Posterior cingulate gyrus (tissue), 11 donors: Measurements from ENCODE around the gene DDIT3.
"Not testable (repeated sequence)": the region's sequence is repeated elsewhere in the genome, so short reads cannot be mapped to it uniquely, and the experiment has no call there.

ENCODE experiments used
- DNase-seq, 10 donors: peaks; one replicate each; pipeline versions ENCODE4 v3.0.0 to v3.0.0-alpha.2; 2020 to 2021; ENCODE audit warnings: mixed read lengths in 3 of 10
- intact Hi-C: fragments of 100-400 bp; cut with DNase I; formaldehyde crosslinking; loops from one replicate; pipeline ENCODE4 v1.15.1; 2023

Gene DDIT3

GRCh38 chr12:57515408-57515933, 4.8 kb downstream of the DDIT3 start:
- no peak for DNase-seq
- intact Hi-C loops, result no loop called here

GRCh38 chr12:57514720-57515407, 5.5 kb downstream of the DDIT3 start:
- no peak for DNase-seq
- intact Hi-C loops, result no loop called here

DNA sequence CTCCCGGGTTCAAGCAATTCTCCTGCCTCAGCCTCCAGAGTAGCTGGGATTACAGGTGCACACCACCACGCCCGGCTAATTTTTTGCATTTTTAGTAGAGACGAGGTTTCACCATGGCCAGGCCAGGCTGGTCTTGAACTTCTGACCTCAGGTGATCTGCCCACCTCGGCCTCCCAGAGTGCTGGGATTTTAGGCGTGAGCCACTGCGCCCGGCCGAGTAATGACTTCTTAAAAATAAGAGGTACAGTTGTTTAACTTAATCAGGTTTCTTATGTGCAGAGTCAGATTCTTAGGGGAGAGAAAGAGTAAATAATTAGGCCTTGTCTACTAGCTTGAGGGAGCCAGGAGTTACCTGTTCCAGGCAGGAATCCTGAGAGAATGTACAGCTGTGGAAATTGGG, 6.1 kb downstream of the DDIT3 start:
- DNase-seq, intact Hi-C loops: not testable (repeated sequence)

DNA sequence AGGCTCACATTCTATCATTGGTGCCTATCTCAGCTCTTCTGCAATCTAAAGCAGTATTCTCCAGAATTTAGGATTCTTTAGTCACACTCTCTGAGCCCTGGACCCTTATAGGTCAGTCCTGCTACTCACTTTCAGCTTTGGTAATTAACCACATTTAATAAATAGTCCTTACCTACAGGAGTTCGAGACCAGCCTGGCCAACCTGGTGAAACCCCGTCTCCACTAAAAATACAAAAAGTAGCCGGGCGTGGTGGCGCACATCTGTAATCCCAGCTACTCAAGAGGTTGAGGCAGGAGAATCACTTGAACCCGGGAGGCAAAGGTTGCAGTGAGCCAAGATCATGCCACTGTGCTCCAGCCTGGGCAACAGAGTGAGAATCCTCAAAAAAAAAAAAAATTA, 6.6 kb downstream of the DDIT3 start:
- DNase-seq, intact Hi-C loops: not testable (repeated sequence)

DNA sequence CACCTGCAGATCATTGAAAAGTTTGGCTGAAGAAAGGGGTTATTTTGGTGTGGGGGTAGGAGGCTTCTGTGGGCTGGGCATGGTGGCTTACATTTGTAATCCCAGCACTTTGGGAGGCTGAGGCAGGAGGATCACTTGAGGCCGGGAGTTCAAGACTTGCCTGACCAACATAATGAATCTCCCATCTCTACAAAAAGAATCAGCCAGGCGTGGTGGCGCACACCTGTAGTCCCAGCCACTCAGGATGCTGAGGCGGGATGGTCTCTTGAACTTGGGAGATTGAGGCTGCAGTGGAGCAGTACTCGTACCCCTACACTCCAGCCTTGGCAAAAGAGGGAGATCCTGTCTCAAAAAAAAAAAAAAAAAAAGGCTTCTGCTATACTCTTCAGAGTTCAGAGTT, 7.0 kb downstream of the DDIT3 start:
- DNase-seq, result no peak
- intact Hi-C loops, result no loop called here

GRCh38 chr12:57512665-57513064, 7.6 kb downstream of the DDIT3 start:
- no peak for DNase-seq
- intact Hi-C loops, result no loop called here

GRCh38 chr12:57511588-57512325, 8.6 kb downstream of the DDIT3 start:
- intact Hi-C loops, result no loop called here

DNA sequence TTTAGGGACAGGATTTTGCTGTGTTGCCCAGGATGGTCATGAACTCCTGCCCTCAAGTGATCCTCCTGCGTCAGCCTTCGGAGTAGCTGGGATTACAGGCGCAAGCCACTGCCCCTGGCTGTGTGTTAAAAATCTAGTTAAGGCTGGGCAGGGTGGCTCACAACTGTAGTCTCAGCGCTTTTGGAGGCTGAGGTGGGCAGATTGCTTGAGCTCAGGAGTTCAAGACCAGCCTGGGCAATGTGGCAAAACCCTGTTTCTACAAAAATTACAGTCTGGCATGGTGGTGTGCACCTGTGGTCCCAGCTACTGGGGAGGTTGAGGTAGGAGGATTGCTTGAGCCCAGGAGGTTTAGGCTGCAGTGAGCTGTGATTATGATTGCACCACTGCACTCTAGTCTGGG, 9.2 kb downstream of the DDIT3 start:
- DNase-seq, result peak in 1 of 10 donors; percentile 47
- intact Hi-C loops, result no loop called here

More at GRCh38 chr12:57511588-57512325, 8.6 kb downstream of the DDIT3 start:
- DNase-seq, result peak in 1 of 10 donors; percentile 8

DNA sequence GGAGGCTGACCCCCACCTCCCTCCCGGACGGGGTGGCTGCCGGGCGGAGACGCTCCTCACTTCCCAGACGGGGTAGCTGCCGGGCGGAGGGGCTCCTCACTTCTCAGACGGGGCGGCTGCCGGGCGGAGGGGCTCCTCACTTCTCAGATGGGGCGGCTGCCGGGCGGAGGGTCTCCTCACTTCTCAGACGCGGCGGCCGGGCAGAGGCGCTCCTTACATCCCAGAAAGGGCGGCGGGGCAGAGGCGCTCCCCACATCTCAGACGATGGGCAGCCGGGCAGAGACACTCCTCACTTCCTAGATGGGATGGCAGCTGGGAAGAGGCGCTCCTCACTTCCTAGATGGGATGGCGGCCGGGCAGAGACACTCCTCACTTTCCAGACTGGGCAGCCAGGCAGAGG, 12.5 kb downstream of the DDIT3 start:
- intact Hi-C loops, result not testable (repeated sequence)
- DNase-seq, result peak in 1 of 10 donors; percentile 43

DNA sequence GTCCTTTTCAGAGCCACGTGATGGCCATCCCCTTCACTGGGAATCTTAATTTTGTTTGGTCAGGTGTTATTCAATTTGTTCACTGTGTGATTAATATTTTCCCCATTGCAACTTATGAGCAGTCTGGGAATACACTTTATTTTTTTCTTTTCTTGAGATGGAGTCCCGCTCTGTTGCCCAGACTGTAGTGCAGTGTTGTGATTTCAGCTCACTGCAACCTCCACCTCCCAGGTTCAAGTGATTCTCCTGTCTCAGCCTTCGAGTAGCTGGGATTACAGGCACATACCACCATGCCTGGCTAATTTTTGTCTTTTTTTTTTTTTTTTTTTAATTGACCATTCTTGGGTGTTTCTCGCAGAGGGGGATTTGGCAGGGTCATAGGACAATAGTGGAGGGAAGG, 13.8 kb downstream of the DDIT3 start:
- DNase-seq, intact Hi-C loops: not testable (repeated sequence)

GRCh38 chr12:57502311-57502969, 17.9 kb downstream of the DDIT3 start:
- DNase-seq, intact Hi-C loops: not testable (repeated sequence)

DNA sequence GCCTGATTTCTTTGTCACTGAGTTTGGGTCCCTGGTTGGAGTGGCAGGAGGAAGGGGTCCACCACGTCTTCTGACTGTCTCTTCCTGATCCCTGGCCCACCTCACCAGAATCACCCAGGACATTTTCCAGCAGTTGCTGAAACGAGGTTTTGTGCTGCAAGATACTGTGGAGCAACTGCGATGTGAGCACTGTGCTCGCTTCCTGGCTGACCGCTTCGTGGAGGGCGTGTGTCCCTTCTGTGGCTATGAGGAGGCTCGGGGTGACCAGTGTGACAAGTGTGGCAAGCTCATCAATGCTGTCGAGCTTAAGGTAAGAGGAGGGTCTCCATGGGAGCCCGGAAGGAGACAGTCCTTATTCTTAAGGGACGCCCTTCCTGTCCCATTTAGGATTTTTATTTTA, 20.1 kb downstream of the DDIT3 start:
- DNase-seq, result no peak
- intact Hi-C loops, result no loop called here

DNA sequence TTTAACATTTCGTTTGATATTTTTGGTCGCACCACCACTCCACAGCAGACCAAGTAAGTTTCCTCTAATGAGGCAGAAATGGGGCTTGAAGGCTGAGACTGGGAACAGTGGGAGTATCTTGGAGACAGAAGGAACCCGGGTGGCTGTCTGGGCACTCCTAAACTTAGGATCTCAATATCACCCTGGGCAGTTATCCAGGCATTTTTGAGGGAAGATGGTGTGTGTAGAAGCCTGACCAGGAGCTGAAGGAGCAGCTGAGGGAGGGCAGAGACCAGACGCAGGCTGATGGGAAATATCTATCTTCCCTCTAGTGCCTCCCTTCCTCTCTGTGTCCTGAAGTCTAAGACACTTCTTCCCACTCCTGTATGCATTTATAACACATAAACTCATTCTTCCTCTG, 21.7 kb downstream of the DDIT3 start:
- intact Hi-C loops, result no loop called here
- DNase-seq, result no peak

DNA sequence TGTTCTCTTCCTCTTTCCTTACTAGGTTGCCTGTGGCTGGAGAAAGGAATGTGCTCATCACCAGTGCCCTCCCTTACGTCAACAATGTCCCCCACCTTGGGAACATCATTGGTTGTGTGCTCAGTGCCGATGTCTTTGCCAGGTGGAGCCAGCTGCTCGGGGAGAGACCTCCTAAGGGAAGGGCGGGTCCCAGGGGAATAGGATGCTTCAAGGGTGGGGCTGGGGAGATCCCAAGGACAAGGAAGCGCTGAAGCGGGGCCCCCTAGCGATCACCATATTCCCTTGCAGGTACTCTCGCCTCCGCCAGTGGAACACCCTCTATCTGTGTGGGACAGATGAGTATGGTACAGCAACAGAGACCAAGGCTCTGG, 22.2 kb downstream of the DDIT3 start:
- no peak for DNase-seq
- intact Hi-C loops, result no loop called here

- intact Hi-C loops, result no loop called here
- no peak for DNase-seq
These were observed 22.8 kb downstream of the DDIT3 start for GRCh38 chr12:57497223-57498131.

DNA sequence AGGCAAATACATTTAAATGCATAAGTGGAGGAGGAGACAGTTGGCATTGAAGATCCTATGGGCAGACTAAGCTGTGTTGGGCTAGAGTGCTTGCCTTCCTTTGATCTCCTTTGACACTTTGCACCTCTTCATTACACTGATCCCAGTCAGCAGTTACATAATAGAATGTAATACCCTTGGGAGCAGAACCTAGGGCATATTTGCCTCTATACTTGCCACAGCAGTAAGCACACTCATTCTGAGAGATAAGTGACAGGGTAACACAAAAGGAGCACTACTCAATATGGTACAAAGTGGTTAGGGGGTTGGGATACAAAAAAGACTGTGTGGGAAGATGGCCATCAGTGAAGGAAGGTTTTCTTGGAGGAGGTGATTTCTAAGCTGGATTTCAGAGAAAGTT, 23.5 kb downstream of the DDIT3 start:
- DNase-seq, result no peak
- intact Hi-C loops, result no loop called here

GRCh38 chr12:57495051-57495701, 25.1 kb downstream of the DDIT3 start:
- DNase-seq, intact Hi-C loops: not testable (repeated sequence)

GRCh38 chr12:57491393-57492280, 28.7 kb downstream of the DDIT3 start:
- intact Hi-C loops, result no loop called here
- no peak for DNase-seq

DNA sequence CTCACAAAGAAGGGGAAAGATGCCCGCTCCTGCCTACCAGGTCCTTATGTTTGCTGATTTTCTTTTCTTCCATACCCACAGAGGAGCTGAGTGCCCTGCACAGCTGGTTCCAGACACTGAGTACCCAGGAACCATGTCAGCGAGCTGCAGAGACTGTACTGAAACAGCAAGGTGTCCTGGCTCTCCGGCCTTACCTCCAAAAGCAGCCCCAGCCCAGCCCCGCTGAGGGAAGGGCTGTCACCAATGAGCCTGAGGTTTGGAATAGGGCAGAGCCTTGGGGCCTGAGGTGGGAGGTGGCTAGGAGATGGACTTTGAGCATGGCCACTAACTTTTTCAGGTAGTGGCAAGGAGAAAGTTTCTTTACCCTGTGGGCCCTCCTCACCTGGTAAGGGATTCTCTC, 30.2 kb downstream of the DDIT3 start:
- intact Hi-C loops, result no loop called here
- peak in 1 of 10 donors; percentile 38 for DNase-seq
